ENCODE data around the gene CDC14A. TPM values are rescaled to one million over a fixed set of nuclear protein-coding genes. Genes with fewer than 3 reads are reported as not detected.

The CDC14A gene
- polyA plus RNA-seq, 1 of the 3 experiments (the other 2 are of a cell fraction) = 2.2 TPM

- TF ChIP-seq NRF1 (IDR thresholded peaks at IDR 0.05; ENCODE audit: low read depth, low read length) (no peak), FOXM1 (IDR thresholded peaks at IDR 0.05; ENCODE audit: low read depth) (no peak), RCOR1 (IDR thresholded peaks at IDR 0.05; ENCODE audit: low read length) (no peak), NFIC (IDR thresholded peaks at IDR 0.05; ENCODE audit: borderline replicate concordance) (no peak), REST (IDR thresholded peaks at IDR 0.05; ENCODE audit: low read depth, low read length) (no peak), TCF12 (IDR thresholded peaks at IDR 0.05) (no peak), RAD21 (IDR thresholded peaks at IDR 0.05; ENCODE audit: low read length) (no peak), USF2 (IDR thresholded peaks at IDR 0.05; ENCODE audit: borderline replicate concordance, low read depth, low read length) (no peak), SMC3 (IDR thresholded peaks at IDR 0.05; ENCODE audit: low read depth, low read length) (no peak), FOXJ3 (CRISPR knock-in tag; IDR thresholded peaks at IDR 0.05) (no peak), GATA2 (CRISPR knock-in tag; IDR thresholded peaks at IDR 0.05) (no peak), MXI1 (IDR thresholded peaks at IDR 0.05; ENCODE audit: low read depth, low read length) (no peak), GABPA (IDR thresholded peaks at IDR 0.05; ENCODE audit: low read depth) (no peak), POLR2AphosphoS5 (IDR thresholded peaks at IDR 0.05; ENCODE audit: low read depth, low read length) (no peak), IRF3 (IDR thresholded peaks at IDR 0.05; ENCODE audit: low read depth, low read length) (no peak), USF1 (IDR thresholded peaks at IDR 0.05; ENCODE audit: borderline replicate concordance, low read depth) (no peak)
- H3K4me3 ChIP-seq (ENCODE audit: low read depth in 2 of 2, low read length in 1 of 2) = no peak overlapping the region
- no peaks in the 10 kb centered on the region for H3K27me3 ChIP-seq (ENCODE audit: insufficient read depth)
- no peaks in the 10 kb centered on the region for H3K79me2 ChIP-seq (ENCODE audit: insufficient read depth)
- ChIA-PET POLR2A (no interaction called here), CTCF (interaction anchor here (2.5 kb wide), 1 partner anchor 386 kb away, joined by 15 read pairs; no protein-coding TSS in a partner anchor)
- H3K4me1 ChIP-seq (ENCODE audit: control insufficient read depth in 1 of 2, insufficient read depth in 2 of 2, low read depth in 1 of 2, low read length in 1 of 2) = peaks cover 0 to 7% of the 10 kb centered on the region in 2 experiments; a peak in 1 of 4 replicates
- H3K36me3 ChIP-seq (replicated peaks in 1 of 2; ENCODE audit: control insufficient read depth in 1 of 2, insufficient read depth in 2 of 2, low read length in 1 of 2) = peaks cover 3 to 12% of the 10 kb centered on the region in 2 experiments
- no peak overlapping the region for H3K9ac ChIP-seq
- H2AFZ ChIP-seq (ENCODE audit: low read depth) = no peak overlapping the region
- no peaks in the 10 kb centered on the region for H3K9me2 ChIP-seq
- H4K20me1 ChIP-seq (ENCODE audit: insufficient read depth) = no peaks in the 10 kb centered on the region
- peak overlapping the region; percentile 0 to 51; a peak in 2 of 4 replicates for H3K27ac ChIP-seq (ENCODE audit: low read depth in 2 of 2, low read length in 1 of 2)
- H3K4me2 ChIP-seq = no peak overlapping the region
- no peak for DNase-seq
- H3F3A ChIP-seq (replicated peaks; ENCODE audit: insufficient read depth) = no peaks in the 10 kb centered on the region
- H3K9me3 ChIP-seq = no peaks in the 10 kb centered on the region
Measured at GRCh38 chr1:100482167-100482566, 129.9 kb downstream of the CDC14A start.

Measured in SK-N-SH (cell line).